Measurements from ENCODE around the gene MT1F.

GRCh38 chr16:56679078-56679730, 21.4 kb downstream of the MT1F start:
- no peak for TF ChIP-seq CTCF (IDR thresholded peaks at IDR 0.05; ENCODE audit: low read depth, low read length)
- no peak for TF ChIP-seq EZH2phosphoT487 (IDR thresholded peaks at IDR 0.05; ENCODE audit: low read depth)
